GM19099 (cell line): ENCODE results near the gene RRAGD.

Source experiments
- POLR2A ChIP-seq: IDR thresholded peaks from 3 replicates; pipeline ENCODE4 v1.6.1; 2011; ENCODE audit warnings: low read depth; ENCODE audit not compliant: insufficient read length; ENCODE audit errors: extremely low read depth

Gene RRAGD

DNA sequence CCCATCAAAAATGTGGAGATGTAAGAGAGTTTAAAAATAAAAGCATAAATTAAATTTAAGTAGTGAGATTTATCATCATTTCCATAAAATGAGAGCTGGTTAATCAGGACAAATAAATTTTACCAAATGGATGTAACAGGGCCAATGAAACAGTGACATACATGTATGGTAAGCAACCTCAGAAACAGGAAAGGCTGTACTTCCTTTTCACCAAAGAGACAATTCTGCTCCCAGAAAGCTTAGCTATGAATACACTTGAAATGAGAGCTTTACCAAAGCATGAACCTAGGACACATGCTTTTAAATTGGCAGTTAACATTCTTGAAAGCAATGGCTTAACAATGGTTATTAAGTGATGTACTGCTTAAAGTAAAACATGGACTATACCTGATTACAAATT is 47.5 kb downstream of the RRAGD start:
- no peak for TF ChIP-seq POLR2A

DNA sequence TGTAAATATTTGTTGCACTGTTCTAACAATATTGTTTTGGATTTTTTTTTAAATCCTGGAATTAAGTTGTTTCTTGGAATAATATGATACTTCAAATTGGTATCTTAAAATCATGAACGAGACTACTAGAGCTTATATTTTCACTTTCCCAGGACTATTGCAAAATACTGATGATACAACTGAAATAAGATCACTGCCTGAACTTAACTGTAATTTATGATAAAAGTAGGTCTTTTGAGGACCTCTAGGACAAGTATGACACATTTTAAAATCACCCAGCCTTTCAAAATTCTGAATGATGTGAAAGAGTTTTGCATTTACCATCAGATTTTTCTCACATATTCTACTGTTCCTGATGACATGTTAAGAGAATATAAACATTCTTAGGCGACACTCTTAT is 50.9 kb downstream of the RRAGD start:
- TF ChIP-seq POLR2A, result no peak

DNA sequence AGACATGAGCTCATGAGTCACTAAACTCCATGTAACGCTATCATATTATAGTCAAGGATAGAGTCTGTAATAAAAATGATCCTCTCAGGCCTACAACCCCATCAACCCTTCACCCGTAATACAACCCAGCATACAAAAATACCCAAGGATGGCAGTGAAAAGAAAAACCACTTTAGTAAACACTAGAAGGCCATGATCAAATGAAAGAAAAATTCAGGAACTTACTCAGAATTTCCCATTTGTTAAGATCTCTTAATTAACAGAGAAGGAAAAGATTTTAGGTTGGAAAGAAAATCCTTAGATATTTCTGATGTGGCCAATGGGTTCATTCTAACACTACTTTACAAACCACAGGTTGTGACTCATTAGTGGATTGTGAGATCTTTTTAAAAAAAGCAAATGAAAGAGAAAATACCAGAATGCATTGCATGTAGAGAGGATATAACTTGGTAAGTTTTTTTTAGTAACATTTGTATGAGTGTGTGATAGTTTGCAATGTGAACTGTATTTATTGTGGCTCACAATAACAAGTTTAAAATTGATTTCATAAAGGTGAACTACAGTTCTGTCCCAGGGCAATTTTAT is 51.6 kb downstream of the RRAGD start:
- no peak for TF ChIP-seq POLR2A

DNA sequence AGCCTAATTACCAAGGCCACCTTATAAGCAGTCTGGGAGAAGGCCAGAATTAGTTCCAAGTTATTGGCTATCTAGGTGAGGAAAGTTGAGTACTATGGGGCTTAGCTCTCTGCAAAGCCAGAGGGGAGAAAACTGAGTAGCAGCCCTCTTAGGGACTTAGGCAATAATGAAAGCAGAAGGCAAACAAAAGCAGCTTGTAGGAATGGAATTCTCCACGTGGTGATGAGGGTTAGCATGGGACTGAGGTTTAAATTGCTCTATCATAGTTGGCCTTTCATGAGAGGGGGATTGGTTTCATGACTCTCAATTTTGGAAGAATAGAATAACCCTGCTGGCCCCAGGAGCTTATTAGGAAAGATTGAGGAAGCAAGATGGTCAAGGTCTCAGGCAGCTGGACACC is 52.5 kb downstream of the RRAGD start:
- no peak for TF ChIP-seq POLR2A

DNA sequence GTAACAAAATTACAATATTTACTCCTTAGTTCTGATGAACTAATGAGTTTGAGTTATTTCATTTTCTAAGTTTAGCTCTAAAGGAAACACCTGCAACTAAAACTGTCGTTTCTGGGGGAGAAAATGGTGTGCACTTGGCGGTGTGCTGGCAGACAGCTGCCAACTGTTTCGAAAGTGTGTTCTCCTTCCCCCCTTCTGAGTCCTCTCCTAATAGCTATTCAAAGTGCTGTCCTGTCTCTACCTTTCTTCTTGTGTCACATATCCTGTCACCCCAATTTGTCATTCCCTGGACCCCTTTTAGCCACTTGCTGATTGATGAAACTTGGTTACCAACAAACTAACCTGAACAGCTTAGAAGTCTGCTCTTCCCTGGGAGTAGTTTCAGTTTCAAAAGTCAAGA is 54.7 kb downstream of the RRAGD start:
- peak; percentile 49 for TF ChIP-seq POLR2A

DNA sequence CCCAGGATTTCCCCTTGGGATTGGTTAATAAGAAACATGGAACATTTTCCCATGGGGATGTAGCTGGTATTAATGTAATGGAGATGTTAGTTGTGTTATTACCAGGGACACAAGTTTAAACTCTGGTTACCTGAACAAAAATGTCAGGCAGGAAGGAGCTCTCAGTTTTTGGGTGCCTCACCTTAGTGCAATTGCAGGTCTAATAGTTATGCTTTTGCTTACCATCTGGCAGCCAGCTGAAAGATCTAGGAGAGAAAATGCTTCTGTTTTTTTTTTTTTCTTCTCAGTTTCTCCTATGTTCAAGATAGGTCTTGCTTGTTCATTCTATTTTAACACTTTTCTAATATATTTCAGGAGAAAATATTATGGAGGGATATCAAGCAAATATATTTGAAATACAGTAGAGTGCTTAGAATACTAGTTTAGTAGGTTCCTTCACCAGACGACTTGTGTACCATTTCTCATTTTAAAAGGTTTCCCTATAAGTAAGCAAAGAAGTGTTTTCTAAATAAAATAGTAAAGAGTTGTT is 55.4 kb downstream of the RRAGD start:
- TF ChIP-seq POLR2A, result peak; percentile 31

DNA sequence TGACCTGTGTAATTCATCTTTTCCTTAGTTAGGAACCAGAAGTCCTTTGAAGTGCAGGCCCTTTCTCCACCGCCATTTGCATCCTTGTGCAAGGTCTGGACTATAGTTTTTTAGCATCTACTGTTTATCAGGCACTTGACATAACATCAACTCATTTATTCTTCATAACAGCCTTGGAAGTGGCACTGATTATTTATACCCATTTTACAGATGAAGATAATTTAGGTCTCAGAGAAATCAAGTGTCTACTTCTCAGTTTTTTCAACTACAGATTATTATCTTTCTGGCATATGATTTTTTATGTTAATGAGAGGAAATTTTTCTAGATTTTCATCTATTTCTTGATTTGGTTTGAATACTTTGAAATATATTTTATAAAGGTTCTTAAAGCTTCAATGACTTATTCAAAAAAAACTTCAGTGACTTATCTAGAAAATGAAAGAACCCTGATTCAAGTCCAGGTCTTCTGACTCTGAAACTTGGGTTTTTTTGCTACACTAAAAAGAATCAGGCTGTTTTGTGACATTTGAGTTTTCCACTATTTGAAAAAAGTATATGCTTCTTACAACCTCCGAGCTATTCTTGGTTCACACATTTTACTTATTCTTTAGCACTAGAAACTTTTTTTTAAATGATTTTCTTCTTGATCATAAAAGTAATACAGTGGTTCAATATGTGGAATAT is 56.4 kb downstream of the RRAGD start:
- no peak for TF ChIP-seq POLR2A

DNA sequence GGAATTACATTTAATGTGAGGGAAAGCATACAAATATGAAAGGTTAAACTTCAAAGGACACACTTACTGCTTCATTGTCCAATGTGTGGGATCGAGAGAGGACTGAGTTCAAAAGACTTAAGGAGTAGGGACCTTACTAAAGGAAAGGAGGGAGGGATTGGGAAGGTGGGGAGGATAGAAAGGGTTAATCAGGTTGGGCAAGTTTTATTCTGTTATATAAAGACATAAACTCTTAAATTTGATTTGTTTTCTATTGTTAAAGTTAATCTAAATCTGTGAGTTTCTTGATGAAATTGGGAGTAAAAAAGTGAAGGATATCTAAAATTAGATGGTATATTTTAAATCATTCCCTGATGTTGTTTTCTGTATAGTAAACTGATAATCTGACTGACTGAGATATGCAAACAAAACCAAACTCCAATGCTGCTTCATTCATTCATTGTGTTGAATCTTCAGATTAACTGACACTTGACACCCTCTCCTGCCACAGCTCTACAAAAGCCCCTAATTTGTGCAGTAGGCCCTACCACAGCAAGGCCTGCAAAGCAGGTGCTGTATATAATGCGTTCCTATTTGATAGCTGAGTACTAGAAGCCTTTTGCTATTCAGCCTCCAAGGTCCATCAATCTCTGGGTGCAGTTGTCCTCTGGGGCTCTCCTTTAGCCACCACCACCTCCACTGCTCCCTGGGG is 58.2 kb downstream of the RRAGD start:
- TF ChIP-seq POLR2A, result peak; percentile 51

DNA sequence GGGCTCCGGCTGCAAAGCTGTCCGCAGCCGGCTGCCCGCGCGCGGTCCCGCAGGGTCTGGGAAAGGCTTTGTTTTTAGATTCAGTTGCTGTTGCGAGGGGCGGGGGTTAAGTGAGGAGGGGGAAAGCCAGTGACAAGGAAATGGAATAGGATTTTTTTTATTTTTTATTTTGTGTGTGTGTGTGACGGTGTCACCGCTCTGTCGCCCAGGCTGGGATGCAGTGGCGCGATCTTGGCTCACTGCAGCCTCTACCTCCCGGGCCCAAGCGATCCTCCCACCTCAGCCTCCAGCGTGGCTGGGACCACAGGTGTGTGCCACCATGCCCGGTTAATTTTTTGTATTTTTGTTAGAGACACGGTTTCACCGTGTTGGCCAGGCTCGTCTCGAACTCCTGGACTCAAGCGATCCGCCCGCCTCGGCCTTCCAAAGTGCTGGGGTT is 58.9 kb downstream of the RRAGD start:
- no peak for TF ChIP-seq POLR2A

DNA sequence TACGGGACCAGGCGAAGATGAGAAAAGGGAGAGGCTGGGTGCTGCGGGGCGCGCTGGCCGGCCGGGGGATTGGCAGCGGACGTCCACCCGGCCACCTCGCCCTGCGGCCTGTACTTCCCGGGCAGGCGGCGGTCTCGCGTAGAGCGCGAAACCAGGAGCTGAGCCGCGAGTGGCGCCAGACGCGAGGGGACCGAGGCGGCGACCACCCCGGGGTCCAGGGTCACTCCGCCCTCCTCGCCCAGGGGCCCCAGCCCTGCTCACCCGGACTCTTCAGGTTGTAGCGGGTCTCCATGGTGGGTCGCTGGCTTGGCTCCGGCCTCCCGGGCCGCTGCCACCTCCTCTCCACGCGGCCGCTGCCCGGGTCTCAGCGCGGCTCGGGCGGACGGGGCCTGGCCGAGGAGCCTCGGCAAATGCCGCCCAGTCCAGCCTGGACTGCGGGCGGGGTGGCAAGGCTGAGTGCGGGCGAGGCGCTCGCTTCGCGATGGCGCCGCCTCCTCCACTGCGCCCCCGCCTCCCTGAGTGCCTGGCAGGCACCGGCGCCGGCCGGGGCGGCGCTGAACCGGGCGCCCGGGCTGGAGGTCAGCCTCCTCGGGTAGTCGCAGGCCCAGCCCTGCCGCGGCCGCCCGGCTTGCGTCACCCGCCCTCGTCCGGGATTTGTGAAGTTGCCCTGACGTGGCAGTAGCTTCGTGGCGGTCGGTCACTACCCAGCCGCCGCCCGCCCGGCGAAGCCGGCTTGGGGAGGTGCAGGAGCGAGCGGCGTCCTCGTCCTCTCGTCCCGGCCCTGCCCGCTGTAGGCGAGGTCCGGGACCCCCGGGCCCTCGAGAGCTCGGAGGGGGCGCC is 59.6 kb downstream of the RRAGD start, which contains the start of gene UBE2J1:
Gene UBE2J1, minus strand, starts transcription at position 445 of the 840 bp plus-strand sequence. Its CDS starts 153 bp downstream, at position 292.
- TF ChIP-seq POLR2A, result peak; percentile 90

DNA sequence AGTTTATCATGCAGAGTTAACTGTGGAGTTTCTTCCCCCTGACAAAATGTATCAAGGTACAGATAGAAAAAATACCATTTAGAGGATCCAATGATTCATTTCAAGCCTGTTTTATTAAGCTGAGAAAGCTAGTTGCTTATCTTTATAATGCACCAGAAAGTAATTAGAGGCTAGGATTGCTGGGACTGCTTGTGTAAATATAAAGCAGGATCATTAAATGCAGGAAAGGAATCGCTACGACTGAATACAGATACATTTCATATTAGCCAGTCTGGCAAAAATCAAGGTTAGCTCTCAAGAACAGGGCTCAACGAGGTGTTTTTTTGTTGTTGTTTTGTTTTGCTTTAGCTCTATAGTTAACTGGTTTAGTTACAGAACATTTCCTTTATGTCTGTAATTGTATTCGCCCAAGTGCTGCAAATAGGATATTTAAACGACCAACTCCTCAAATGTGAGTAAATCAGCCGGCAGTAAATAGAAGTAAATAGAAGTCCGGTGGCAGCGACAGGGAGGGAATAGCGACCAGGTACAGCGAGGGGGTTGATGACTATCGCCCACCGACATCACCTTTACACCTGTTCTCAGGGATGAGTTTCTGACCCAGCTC is 60.3 kb downstream of the RRAGD start:
- TF ChIP-seq POLR2A, result no peak

DNA sequence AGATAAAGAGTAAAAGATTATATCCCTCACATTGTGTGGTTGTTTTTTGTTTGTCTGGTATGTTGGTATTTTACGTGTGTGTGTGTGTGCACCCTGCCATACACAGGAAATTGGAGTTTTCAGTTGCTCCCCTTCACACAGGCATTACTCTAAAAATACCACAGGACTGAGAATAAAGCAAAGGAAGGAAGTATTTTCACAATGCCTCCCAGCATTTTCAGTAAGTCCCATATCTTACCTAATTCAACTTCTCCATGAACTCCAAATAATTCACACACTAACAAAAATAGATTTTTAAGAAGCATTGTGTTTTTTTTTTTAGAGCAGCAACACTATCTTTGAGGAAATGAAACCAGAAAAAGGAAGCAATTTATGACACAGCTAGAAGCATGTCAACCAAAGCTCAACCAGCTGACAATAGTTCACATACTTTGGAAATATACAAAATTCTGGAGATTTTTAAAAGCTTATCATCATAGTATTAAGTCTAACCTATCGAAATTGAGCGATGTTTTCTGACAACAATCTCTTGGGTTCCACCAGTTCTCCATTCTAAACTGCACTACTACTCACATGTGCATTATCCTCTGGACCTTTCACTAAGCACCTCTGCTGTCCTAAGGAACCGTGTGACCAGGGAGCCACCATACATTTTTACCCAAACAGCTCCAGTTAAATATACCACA is 61.6 kb downstream of the RRAGD start:
- peak; percentile 32 for TF ChIP-seq POLR2A

DNA sequence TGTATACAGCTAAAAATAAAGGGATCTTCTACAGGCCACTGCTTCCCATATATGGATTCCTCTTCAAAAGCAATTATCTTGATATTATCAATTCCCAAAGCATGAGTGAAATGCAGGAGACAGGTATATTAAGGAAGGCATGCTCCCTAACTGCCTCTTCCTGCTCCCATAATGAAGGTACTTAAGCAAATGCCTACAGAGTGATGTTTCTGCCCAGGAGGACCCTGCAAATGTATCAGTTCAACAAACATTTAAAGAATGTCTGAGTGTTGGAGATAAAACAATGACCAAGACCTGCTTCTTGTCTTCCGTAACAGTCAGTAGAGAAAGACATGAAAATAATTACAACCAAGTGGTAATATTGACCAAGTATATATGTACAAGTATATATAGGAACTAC is 63.7 kb downstream of the RRAGD start:
- no peak for TF ChIP-seq POLR2A

DNA sequence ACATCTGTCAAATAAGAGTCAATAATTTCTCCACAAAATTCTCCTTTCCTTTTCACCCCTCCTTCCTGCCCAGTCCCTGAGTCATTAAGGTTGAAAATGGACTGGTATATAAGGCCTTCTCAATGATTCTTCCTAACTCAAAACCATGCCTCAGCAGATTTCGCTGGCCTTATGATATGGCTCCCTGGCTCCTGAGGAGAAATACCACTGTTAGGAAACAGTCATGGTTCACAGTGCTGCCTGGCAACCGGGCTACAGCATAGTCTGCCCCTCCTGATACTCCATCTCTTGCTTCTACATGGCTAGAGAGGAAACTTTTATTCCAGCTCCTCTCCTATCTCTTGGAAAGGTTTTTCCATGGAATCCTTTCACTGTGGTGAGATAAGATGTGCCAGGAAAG is 64.2 kb downstream of the RRAGD start:
- no peak for TF ChIP-seq POLR2A
